SKM-1 (cell line): ENCODE data around the gene ITLN2.
"Not testable (repeated sequence)": the region's sequence is repeated elsewhere in the genome, so short reads cannot be mapped to it uniquely, and the experiment has no call there.

Source experiments
- DNase-seq: peaks from one replicate; lab custom pipeline; 2025; ENCODE audit not compliant: unreplicated experiment; lab: John Stamatoyannopoulos, UW

ITLN2 gene

DNA sequence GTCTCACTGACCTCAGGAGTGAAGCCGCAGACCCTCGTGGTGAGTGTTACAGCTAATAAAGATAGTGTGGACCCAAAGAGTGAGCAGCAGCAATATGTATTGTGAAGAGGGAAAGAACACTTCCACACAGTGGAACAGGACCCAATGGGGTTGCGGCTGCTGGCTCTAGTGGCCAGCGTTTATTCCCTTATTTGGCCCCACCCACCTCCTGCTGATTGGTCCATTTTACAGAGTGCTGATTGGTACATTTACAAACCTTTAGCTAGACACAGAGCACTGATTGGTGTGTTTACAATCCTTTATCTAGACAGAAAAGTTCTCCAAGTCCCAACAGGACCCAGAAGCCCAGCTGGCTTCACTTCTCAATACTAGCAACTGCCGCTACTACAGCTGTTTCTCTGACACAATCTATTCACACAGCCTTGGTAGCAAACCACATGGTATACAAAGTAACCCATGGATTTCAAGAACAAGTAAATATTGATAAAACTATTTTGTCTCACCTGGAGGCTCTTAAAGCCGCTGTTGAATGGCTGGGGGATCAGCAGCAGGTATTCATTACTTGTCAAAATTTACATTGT is 44.3 kb downstream of the ITLN2 start:
- DNase-seq: no peak

GRCh38 chr1:160907976-160908375 is 46.6 kb downstream of the ITLN2 start:
- DNase-seq: no peak

GRCh38 chr1:160905617-160905989 is 49.0 kb downstream of the ITLN2 start:
- DNase-seq: no peak

DNA sequence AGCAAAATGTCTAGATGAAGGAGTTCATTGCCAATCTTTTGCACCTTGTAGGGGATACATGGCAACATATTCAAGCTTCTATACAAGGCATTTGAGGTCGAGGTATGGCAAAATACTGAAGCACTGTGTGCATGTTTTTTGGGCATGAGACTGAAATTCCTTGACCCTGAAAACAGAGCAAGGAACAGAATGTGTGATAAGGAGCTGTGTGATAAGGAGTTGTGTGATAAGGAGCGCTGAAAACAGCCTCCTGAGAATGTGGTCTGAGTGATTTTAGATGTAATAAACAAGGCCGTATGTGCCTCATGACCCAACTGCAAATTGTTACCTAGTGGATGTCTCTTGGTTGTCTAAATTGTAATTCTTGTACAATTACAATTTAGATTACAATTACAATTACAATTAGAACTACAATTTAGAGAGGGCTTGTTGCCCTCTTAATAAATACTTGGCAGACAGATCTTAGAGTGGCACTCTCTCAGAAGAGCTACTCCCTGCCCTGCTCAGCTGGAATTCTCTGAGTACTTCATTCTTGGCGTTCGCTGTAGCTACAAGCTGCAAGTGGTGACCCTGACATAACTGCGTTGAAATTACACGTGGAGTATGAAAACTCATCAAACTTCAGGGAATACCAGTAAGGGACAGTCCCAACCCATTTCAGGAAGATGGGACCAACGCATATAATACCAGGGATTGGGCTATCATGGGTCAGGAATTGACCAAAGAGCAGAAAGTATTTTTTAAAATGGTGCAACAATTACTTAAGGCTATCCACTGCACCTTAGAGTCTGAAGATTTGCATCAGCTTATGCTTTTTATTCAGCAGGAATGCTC is 49.6 kb downstream of the ITLN2 start:
- no peak for DNase-seq

GRCh38 chr1:160902251-160902650 is 52.4 kb downstream of the ITLN2 start:
- DNase-seq: not testable (repeated sequence)

DNA sequence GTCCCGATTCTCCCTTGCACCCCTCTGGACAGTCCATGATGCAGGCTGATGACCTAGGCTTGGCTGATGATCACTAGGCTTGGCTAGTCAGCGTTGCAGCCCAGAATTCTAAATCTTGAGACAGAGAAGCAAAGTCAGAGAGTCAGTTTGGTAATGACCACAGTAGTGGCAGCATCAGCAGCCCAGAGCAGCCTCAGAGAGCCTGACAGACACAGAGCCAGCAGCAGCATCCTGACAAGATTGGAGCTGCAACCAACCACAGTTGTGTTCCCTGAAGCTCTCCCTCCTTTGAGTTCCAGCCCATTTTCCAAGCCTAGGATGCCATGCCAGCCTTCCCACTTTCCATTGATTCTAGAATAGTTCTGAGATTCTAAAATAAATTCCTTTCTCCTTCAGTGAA is 52.8 kb downstream of the ITLN2 start:
- no peak for DNase-seq

DNA sequence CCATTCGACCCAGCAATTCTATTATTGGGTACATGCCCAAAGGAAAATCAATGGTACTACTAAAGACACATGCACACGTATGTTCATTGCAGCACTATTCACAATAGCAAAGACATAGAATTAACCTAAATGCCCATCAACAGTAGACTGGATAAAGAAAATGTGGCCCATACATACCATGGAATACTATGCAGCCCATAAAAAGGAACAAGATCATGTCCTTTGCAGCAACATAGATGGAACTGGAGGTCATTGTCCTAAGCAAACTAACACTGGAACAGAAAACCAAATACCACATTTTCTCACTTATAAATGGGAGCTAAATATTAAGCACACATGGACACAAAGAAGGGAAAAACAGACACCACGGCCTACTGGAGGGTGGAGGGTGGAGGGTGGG is 53.9 kb downstream of the ITLN2 start:
- DNase-seq: not testable (repeated sequence)
